Fibroblast of mammary gland (primary cell): ENCODE measurements around the gene TMC1.
"Not testable (repeated sequence)": the region's sequence is repeated elsewhere in the genome, so short reads cannot be mapped to it uniquely, and the experiment has no call there.

ENCODE experiments used
- DNase-seq: peaks from one replicate; pipeline ENCODE4 v3.0.0-alpha.2; 2010; ENCODE audit warnings: low read depth
- H3K4me3 ChIP-seq: 2 replicates; pipeline ENCODE4 v1.5.1; 2011; ENCODE audit warnings: low read depth, mild to moderate bottlenecking, low read length, moderate library complexity; ENCODE audit not compliant: control insufficient read depth
- CTCF ChIP-seq: conservative IDR thresholded peaks from 2 replicates; pipeline ENCODE4 v1.5.1; 2011; ENCODE audit warnings: low read depth, low read length, inconsistent platforms; ENCODE audit not compliant: control insufficient read depth, insufficient read depth

The TMC1 gene

GRCh38 chr9:72521416-72521815, at the start of gene TMC1:
Gene TMC1 (plus strand): TSS chr9:72521608. CDS start chr9:72648649, 127,041 bp downstream.
- not testable (repeated sequence) for DNase-seq

GRCh38 chr9:72473474-72474261, 47.7 kb upstream of the TMC1 start:
- peak; percentile 46 for DNase-seq
- TF ChIP-seq CTCF = no peak
- no peak overlapping the region for H3K4me3 ChIP-seq

More at GRCh38 chr9:72521416-72521815, at the start of gene TMC1:
- not testable (repeated sequence) for H3K4me3 ChIP-seq

- DNase-seq = no peak
- no peak overlapping the region for H3K4me3 ChIP-seq
- no peak for TF ChIP-seq CTCF
Observed at GRCh38 chr9:72474676-72475075, 46.7 kb upstream of the TMC1 start.

- TF ChIP-seq CTCF = no peak
- DNase-seq = no peak
- H3K4me3 ChIP-seq = no peak overlapping the region
Observed at GRCh38 chr9:72476100-72476499, 45.3 kb upstream of the TMC1 start.

- DNase-seq = peak; percentile 81
- no peak overlapping the region for H3K4me3 ChIP-seq
- no peak for TF ChIP-seq CTCF
Observed at GRCh38 chr9:72476617-72477437, 44.6 kb upstream of the TMC1 start.

GRCh38 chr9:72477930-72478518, 43.4 kb upstream of the TMC1 start:
- no peak overlapping the region for H3K4me3 ChIP-seq
- TF ChIP-seq CTCF = no peak
- DNase-seq = peak; percentile 42

- peak; percentile 34 for DNase-seq
- no peak for TF ChIP-seq CTCF
- no peak overlapping the region for H3K4me3 ChIP-seq
Observed at GRCh38 chr9:72478966-72479365, 42.4 kb upstream of the TMC1 start.

GRCh38 chr9:72480261-72480660, 41.1 kb upstream of the TMC1 start:
- DNase-seq, H3K4me3 ChIP-seq: not testable (repeated sequence)
